ENCODE data around the gene CPED1.
"Not testable (repeated sequence)": the region's sequence is repeated elsewhere in the genome, so short reads cannot be mapped to it uniquely, and the experiment has no call there.

Gene CPED1

DNA sequence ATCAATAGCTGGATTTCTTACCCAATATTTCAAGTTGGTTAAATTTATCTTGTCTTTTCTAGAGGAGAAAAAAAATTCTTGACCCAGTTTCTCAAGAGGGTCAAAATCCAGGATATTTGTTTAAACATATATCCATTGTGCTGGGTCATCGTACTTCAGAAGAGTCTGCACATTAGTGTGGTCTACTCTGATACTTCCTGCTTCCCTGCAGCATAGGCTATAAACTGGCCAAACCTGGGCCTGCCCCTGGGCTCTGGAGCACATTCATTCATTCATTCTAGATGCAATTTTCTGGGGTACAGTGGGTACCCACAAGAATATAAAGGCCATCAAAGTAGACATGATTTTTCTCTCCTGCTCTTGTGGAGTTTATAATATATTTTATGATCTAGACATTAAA lies 198.2 kb downstream of the CPED1 start:
- DNase-seq (ENCODE audit: low read depth) = no peak

- no peak for DNase-seq (ENCODE audit: low read depth)
Measured at GRCh38 chr7:121187222-121187621, 198.7 kb downstream of the CPED1 start.

- DNase-seq (ENCODE audit: low read depth) = no peak
Measured at GRCh38 chr7:121187676-121188075, 199.2 kb downstream of the CPED1 start.

DNA sequence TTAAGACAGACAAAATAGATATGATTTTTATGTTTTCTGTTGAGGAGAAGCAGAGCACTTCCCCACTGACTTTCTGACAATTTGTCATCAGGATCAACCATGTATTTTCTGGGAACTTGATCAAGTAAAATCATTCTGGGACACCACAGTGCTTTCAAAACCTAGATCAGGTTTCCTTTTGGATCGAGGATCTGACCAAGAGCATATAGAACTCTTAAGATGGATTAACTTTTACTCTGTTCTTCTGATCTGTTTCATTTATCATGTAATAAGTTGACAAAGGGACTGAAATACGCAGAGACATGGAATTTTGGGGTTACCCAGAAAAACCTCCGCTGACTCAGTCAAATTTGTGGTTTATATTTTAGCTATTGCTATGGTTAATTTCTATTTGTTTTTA lies 204.3 kb downstream of the CPED1 start:
- DNase-seq (ENCODE audit: low read depth) = peak; percentile 81

- DNase-seq (ENCODE audit: low read depth) = no peak
Measured at GRCh38 chr7:121195010-121195409, 206.5 kb downstream of the CPED1 start.

GRCh38 chr7:121195874-121196273 lies 207.4 kb downstream of the CPED1 start:
- peak; percentile 6 for DNase-seq (ENCODE audit: low read depth)

GRCh38 chr7:121196286-121196685 lies 207.8 kb downstream of the CPED1 start:
- no peak for DNase-seq (ENCODE audit: low read depth)

- no peak for DNase-seq (ENCODE audit: low read depth)
Measured at GRCh38 chr7:121197455-121197854, 208.9 kb downstream of the CPED1 start.

- no peak for DNase-seq (ENCODE audit: low read depth)
Measured at GRCh38 chr7:121198502-121198901, 210.0 kb downstream of the CPED1 start.

DNA sequence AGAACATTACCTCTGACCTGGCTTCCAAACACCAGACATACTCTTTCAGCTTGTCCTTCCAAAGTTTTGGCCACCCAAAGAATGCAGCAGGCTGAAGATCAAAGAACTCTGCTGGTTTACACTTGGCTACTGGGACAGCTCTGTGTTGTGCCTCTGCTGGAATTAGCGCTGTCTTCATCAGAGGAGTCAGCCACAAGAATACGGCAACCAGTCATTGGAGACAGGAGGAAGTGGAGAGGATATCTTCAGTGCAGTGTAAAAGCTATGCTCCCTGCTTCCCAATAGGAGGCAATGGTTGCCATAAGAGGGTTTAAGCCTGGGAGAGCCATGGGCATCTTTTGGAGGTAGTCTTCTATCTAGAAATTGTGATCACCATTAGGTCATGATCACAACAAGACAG lies 213.6 kb downstream of the CPED1 start:
- DNase-seq (ENCODE audit: low read depth) = no peak

- no peak for DNase-seq (ENCODE audit: low read depth)
Measured at GRCh38 chr7:121202834-121203233, 214.3 kb downstream of the CPED1 start.

- DNase-seq (ENCODE audit: low read depth) = no peak
Measured at GRCh38 chr7:121204537-121204936, 216.0 kb downstream of the CPED1 start.

DNA sequence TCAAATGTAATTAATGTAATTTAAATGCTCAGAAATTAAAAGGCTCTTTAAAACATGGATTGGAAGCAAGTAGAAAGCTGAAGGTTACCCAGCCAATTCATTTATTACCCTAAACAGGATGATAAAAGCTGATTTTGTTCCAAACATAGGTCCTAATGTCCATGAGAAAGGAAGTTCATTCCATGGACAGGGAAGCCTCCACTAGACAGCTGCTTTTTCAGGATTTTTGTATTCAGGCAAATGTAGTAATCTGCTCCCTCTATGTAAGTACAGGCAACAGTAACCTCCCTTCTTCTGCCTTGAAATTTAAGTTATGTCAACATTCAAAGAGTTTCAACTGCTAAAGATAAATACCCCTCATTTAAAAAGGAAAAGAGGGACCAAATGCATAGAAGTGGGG lies 217.3 kb downstream of the CPED1 start:
- DNase-seq (ENCODE audit: low read depth) = no peak

GRCh38 chr7:121211253-121211652 lies 222.7 kb downstream of the CPED1 start:
- DNase-seq (ENCODE audit: low read depth) = no peak

GRCh38 chr7:121212036-121212435 lies 223.5 kb downstream of the CPED1 start:
- DNase-seq (ENCODE audit: low read depth) = no peak

GRCh38 chr7:121214657-121215056 lies 226.1 kb downstream of the CPED1 start:
- no peak for DNase-seq (ENCODE audit: low read depth)

- no peak for DNase-seq (ENCODE audit: low read depth)
Measured at GRCh38 chr7:121219026-121219425, 230.5 kb downstream of the CPED1 start.

- not testable (repeated sequence) for DNase-seq (ENCODE audit: low read depth)
Measured at GRCh38 chr7:121221108-121221507, 232.6 kb downstream of the CPED1 start.

- no peak for DNase-seq (ENCODE audit: low read depth)
Measured at GRCh38 chr7:121228779-121229178, 240.3 kb downstream of the CPED1 start.

DNA sequence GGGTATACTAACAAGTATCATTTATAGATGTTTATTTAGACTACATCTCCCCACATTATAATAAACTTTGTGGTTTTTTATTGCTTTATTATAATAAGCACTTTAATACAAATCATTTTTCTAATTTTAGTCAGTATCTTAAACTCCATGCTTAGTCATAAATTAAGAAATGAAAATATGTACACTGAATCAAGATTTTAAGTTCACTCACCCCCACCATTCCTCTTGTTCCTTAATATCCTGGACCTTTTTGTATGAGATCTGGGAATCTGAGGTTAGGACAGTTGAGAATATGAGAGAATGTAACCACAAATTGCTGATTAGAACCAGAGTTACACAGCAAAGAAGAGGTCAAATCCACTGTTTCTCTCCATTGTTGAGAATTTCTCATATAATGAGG lies 246.7 kb downstream of the CPED1 start:
- DNase-seq (ENCODE audit: low read depth) = no peak

- no peak for DNase-seq (ENCODE audit: low read depth)
Measured at GRCh38 chr7:121237601-121238000, 249.1 kb downstream of the CPED1 start.

DNA sequence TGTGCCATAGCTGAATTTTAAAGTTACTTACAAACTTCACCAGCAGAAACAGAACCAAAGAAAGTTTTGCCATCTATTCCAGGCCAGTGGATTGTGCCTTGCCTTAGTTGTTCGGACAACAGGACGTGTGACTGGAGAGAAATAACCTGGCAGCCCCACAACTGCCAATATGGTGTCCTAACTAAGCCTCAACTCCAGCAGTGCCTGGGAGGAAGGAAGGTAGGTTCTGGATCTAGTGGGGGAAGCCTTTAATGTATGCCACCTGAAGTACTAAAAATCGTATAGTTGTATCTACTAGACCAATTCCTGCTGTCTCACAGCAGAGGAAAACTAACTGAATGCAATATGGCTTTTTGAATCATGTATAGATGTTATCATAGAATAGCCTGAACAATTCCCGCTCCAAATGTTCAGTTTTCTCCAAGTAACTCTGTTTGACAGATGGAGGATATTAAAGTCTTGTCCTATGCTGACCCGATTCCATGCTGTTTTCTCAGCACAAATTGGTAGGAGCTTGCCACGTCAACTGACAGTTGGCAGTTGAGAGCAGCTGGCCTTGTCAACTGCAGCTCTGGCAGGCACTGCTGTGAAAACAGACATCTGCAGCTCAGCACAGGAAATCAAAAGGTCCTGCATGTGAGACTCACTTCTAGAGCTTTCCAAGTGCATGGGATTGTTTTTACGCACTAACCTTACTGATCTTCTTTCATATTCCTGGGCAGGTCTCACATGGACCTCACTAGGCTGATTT lies 255.8 kb downstream of the CPED1 start:
- DNase-seq (ENCODE audit: low read depth) = no peak

- not testable (repeated sequence) for DNase-seq (ENCODE audit: low read depth)
Measured at GRCh38 chr7:121251367-121251766, 262.9 kb downstream of the CPED1 start.

- DNase-seq (ENCODE audit: low read depth) = not testable (repeated sequence)
Measured at GRCh38 chr7:121252523-121253235, 264.2 kb downstream of the CPED1 start.

Measured in stromal cell of bone marrow (primary cell).